HEK293 (cell line): ENCODE results near the gene ZNF688.

Source experiments
- HOXC10 ChIP-seq: sonication (generic); formaldehyde crosslinking; IDR thresholded peaks from 2 replicates; pipeline ENCODE4 v1.8.1; 2023; ENCODE audit warnings: mild to moderate bottlenecking, missing genetic modification reagents
- MYNN ChIP-seq: fragments of 450-650 bp; formaldehyde crosslinking; IDR thresholded peaks from 2 replicates; pipeline ENCODE4 v1.5.1; 2016; ENCODE audit warnings: missing biosample characterization, missing genetic modification characterization, borderline replicate concordance
- OSR2 ChIP-seq: fragments of 450-650 bp; formaldehyde crosslinking; IDR thresholded peaks from 2 replicates; pipeline ENCODE4 v1.5.1; 2016; ENCODE audit warnings: missing biosample characterization, missing genetic modification characterization
- SCRT1 ChIP-seq: fragments of 450-650 bp; formaldehyde crosslinking; IDR thresholded peaks from 2 replicates; pipeline ENCODE4 v1.5.1; 2016; ENCODE audit warnings: missing biosample characterization, missing genetic modification characterization, borderline replicate concordance
- YY2 ChIP-seq: fragments of 450-650 bp; formaldehyde crosslinking; IDR thresholded peaks from 2 replicates; pipeline ENCODE4 v1.5.1; 2016; ENCODE audit warnings: missing biosample characterization, missing genetic modification characterization
- ZBTB8A ChIP-seq: fragments of 450-650 bp; formaldehyde crosslinking; IDR thresholded peaks from 2 replicates; pipeline ENCODE4 v1.5.1; 2016; ENCODE audit warnings: missing biosample characterization, missing genetic modification characterization
- ZFHX2 ChIP-seq: fragments of 450-650 bp; formaldehyde crosslinking; conservative IDR thresholded peaks from 2 replicates; pipeline ENCODE4 v1.5.1; 2016; ENCODE audit warnings: missing biosample characterization, missing genetic modification characterization
- ZFP3 ChIP-seq: fragments of 450-650 bp; formaldehyde crosslinking; IDR thresholded peaks from 2 replicates; pipeline ENCODE4 v1.5.1; 2016; ENCODE audit warnings: low read depth, missing biosample characterization, missing genetic modification characterization
- ZIC2 ChIP-seq: fragments of 450-650 bp; formaldehyde crosslinking; IDR thresholded peaks from 2 replicates; pipeline ENCODE4 v1.5.1; 2016; ENCODE audit warnings: missing biosample characterization, missing genetic modification characterization
- ZNF133 ChIP-seq: fragments of 450-650 bp; formaldehyde crosslinking; IDR thresholded peaks from 2 replicates; pipeline ENCODE4 v1.5.1; 2016; ENCODE audit warnings: missing biosample characterization, missing genetic modification characterization
- ZNF202 ChIP-seq: fragments of 450-650 bp; formaldehyde crosslinking; IDR thresholded peaks from 2 replicates; pipeline ENCODE4 v1.5.1; 2016; ENCODE audit warnings: missing biosample characterization, missing genetic modification characterization, borderline replicate concordance
- ZNF302 ChIP-seq: fragments of 450-650 bp; formaldehyde crosslinking; IDR thresholded peaks from 2 replicates; pipeline ENCODE4 v1.5.1; 2016; ENCODE audit warnings: missing biosample characterization, missing genetic modification characterization, low read depth
- ZNF311 ChIP-seq: fragments of 450-650 bp; formaldehyde crosslinking; IDR thresholded peaks from 2 replicates; pipeline ENCODE4 v1.5.1; 2017; ENCODE audit warnings: missing biosample characterization, missing genetic modification characterization, borderline replicate concordance
- ZNF354C ChIP-seq: fragments of 450-650 bp; formaldehyde crosslinking; IDR thresholded peaks from 2 replicates; pipeline ENCODE4 v1.5.1; 2016; ENCODE audit warnings: missing biosample characterization, missing genetic modification characterization, low read depth, borderline replicate concordance
- ZNF549 ChIP-seq: fragments of 450-650 bp; IDR thresholded peaks from 2 replicates; pipeline ENCODE4 v1.5.1; 2018; ENCODE audit warnings: missing biosample characterization, missing genetic modification characterization, mild to moderate bottlenecking, inconsistent platforms, moderate library complexity
- ZNF571 ChIP-seq: fragments of 450-650 bp; formaldehyde crosslinking; IDR thresholded peaks from 2 replicates; pipeline ENCODE4 v1.5.0; 2017; ENCODE audit warnings: missing biosample characterization, missing genetic modification characterization
- ZNF707 ChIP-seq: fragments of 450-650 bp; formaldehyde crosslinking; IDR thresholded peaks from 2 replicates; pipeline ENCODE4 v1.5.1; 2016; ENCODE audit warnings: missing biosample characterization, missing genetic modification characterization
- ZNF776 ChIP-seq: fragments of 450-650 bp; formaldehyde crosslinking; IDR thresholded peaks from 2 replicates; pipeline ENCODE4 v1.5.0; 2017; ENCODE audit warnings: missing biosample characterization, missing genetic modification characterization, borderline replicate concordance
- ZNF785 ChIP-seq: fragments of 450-650 bp; formaldehyde crosslinking; IDR thresholded peaks from 2 replicates; pipeline ENCODE4 v1.5.1; 2016; ENCODE audit warnings: missing biosample characterization, missing genetic modification characterization
- ZNF791 ChIP-seq: fragments of 450-650 bp; formaldehyde crosslinking; IDR thresholded peaks from 2 replicates; pipeline ENCODE4 v1.5.1; 2016; ENCODE audit warnings: missing biosample characterization, missing genetic modification characterization
- ZNF843 ChIP-seq: fragments of 450-650 bp; formaldehyde crosslinking; IDR thresholded peaks from 2 replicates; pipeline ENCODE4 v1.5.1; 2016; ENCODE audit warnings: missing biosample characterization, missing genetic modification characterization
- TF ChIP-seq, protein P1 (sequence below): fragments of 450-650 bp; formaldehyde crosslinking; IDR thresholded peaks from 2 replicates; pipeline ENCODE4 v1.5.1; 2016; ENCODE audit warnings: missing biosample characterization, missing genetic modification characterization
- TF ChIP-seq, protein P2 (sequence below): fragments of 450-650 bp; formaldehyde crosslinking; IDR thresholded peaks from 2 replicates; pipeline ENCODE4 v1.5.1; 2016; ENCODE audit warnings: missing biosample characterization, missing genetic modification characterization
- TF ChIP-seq, protein P3 (sequence below): fragments of 450-650 bp; formaldehyde crosslinking; IDR thresholded peaks from 2 replicates; pipeline ENCODE4 v1.5.1; 2017; ENCODE audit warnings: missing biosample characterization, missing genetic modification characterization
- TF ChIP-seq, protein P4 (sequence below): fragments of 450-650 bp; formaldehyde crosslinking; IDR thresholded peaks from 2 replicates; pipeline ENCODE4 v1.5.1; 2016; ENCODE audit warnings: missing biosample characterization, missing genetic modification characterization
- TF ChIP-seq, protein P5 (sequence below): fragments of 450-650 bp; formaldehyde crosslinking; IDR thresholded peaks from 2 replicates; pipeline ENCODE4 v1.5.1; 2017; ENCODE audit warnings: missing biosample characterization, missing genetic modification characterization
- TF ChIP-seq, protein P6 (sequence below): fragments of 450-650 bp; formaldehyde crosslinking; IDR thresholded peaks from 2 replicates; pipeline ENCODE4 v1.5.1; 2016; ENCODE audit warnings: missing biosample characterization, missing genetic modification characterization
- TF ChIP-seq, protein P7 (sequence below): fragments of 450-650 bp; formaldehyde crosslinking; IDR thresholded peaks from 2 replicates; pipeline ENCODE4 v1.5.1; 2016; ENCODE audit warnings: missing biosample characterization, missing genetic modification characterization, low read depth

Gene ZNF688

DNA sequence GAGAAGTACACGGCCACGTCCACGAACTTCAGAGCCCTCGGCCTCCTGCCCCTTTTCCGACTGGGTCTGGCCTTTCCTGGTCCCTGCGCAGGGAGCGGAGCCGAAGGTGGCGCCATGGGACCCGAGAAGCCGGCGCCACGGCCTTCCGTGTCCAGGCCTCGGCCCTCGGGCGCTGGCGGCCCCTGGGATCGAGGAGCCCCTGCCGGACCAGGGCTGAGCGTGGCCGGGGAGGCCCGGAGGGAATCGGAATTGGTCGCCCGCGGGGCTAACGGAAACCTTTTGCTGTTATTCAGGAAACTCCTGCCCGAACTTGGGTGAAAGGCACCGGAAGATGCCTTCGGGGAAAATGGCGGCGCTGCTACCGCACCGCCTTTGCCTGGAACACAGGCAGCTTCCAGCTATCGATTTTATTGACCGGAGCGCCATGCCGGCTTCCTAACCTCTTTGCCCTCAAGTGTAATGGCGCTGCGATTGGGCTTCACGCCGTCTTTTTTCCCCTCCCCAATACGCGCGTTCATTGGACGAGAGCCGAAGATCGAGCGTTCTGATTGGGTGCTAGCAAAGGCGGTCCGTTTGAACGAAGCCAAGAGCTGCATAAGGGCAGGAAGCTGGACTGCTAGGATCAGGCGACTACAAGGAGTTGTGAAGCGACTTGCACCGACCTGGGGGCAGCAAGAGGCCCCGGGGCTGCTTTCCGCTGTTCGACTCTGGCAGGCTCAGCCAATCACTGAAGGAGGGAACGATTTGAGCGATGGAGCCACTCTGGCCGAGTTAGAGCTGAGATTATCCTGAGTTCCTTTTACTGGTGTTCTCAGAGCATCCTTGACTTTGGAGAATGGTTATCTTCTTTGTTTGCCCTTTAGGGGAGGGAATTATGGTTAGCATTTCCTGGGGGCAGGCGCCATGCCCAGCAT lies 38.7 kb upstream of the ZNF688 start, which contains the start of gene ZNF689 (continued):
- no peak for TF ChIP-seq HOXC10 (CRISPR knock-in tag)
- TF ChIP-seq ZNF302 (tag by site-specific recombination), result no peak
- no peak for TF ChIP-seq ZNF354C (tag by site-specific recombination)
- no peak for TF ChIP-seq ZNF785 (tag by site-specific recombination)
- TF ChIP-seq ZIC2 (tag by site-specific recombination), result no peak; the same call in 1 of the 2 replicates
- no peak for TF ChIP-seq SCRT1 (tag by site-specific recombination)
- TF ChIP-seq, protein P1, sequence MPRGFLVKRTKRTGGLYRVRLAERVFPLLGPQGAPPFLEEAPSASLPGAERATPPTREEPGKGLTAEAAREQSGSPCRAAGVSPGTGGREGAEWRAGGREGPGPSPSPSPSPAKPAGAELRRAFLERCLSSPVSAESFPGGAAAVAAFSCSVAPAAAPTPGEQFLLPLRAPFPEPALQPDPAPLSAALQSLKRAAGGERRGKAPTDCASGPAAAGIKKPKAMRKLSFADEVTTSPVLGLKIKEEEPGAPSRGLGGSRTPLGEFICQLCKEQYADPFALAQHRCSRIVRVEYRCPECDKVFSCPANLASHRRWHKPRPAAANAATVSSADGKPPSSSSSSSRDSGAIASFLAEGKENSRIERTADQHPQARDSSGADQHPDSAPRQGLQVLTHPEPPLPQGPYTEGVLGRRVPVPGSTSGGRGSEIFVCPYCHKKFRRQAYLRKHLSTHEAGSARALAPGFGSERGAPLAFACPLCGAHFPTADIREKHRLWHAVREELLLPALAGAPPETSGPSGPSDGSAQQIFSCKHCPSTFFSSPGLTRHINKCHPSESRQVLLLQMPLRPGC (tag by site-specific recombination), result peak; percentile 80
- TF ChIP-seq, protein P2, sequence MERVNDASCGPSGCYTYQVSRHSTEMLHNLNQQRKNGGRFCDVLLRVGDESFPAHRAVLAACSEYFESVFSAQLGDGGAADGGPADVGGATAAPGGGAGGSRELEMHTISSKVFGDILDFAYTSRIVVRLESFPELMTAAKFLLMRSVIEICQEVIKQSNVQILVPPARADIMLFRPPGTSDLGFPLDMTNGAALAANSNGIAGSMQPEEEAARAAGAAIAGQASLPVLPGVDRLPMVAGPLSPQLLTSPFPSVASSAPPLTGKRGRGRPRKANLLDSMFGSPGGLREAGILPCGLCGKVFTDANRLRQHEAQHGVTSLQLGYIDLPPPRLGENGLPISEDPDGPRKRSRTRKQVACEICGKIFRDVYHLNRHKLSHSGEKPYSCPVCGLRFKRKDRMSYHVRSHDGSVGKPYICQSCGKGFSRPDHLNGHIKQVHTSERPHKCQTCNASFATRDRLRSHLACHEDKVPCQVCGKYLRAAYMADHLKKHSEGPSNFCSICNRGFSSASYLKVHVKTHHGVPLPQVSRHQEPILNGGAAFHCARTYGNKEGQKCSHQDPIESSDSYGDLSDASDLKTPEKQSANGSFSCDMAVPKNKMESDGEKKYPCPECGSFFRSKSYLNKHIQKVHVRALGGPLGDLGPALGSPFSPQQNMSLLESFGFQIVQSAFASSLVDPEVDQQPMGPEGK, result peak; percentile 91
- TF ChIP-seq ZNF311 (tag by site-specific recombination), result no peak
- TF ChIP-seq ZNF202 (tag by site-specific recombination), result no peak
- peak; percentile 4; the same call in 1 of the 2 replicates for TF ChIP-seq ZFHX2 (tag by site-specific recombination)
- peak; percentile 55 for TF ChIP-seq OSR2 (tag by site-specific recombination)
- TF ChIP-seq, protein P3, sequence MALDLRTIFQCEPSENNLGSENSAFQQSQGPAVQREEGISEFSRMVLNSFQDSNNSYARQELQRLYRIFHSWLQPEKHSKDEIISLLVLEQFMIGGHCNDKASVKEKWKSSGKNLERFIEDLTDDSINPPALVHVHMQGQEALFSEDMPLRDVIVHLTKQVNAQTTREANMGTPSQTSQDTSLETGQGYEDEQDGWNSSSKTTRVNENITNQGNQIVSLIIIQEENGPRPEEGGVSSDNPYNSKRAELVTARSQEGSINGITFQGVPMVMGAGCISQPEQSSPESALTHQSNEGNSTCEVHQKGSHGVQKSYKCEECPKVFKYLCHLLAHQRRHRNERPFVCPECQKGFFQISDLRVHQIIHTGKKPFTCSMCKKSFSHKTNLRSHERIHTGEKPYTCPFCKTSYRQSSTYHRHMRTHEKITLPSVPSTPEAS (tag by site-specific recombination), result peak; percentile 17
- no peak for TF ChIP-seq ZNF571 (tag by site-specific recombination)
- no peak for TF ChIP-seq ZNF707 (tag by site-specific recombination)
- no peak for TF ChIP-seq ZFP3 (tag by site-specific recombination)
- TF ChIP-seq, protein P4, sequence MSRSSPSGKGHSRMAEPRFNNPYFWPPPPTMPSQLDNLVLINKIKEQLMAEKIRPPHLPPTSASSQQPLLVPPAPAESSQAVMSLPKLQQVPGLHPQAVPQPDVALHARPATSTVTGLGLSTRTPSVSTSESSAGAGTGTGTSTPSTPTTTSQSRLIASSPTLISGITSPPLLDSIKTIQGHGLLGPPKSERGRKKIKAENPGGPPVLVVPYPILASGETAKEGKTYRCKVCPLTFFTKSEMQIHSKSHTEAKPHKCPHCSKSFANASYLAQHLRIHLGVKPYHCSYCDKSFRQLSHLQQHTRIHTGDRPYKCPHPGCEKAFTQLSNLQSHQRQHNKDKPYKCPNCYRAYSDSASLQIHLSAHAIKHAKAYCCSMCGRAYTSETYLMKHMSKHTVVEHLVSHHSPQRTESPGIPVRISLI, result peak; percentile 100
- TF ChIP-seq ZNF843 (tag by site-specific recombination), result peak; percentile 61; the same call in 1 of the 2 replicates
- TF ChIP-seq MYNN (tag by site-specific recombination), result no peak
- no peak for TF ChIP-seq ZNF791 (tag by site-specific recombination)
- TF ChIP-seq, protein P5, sequence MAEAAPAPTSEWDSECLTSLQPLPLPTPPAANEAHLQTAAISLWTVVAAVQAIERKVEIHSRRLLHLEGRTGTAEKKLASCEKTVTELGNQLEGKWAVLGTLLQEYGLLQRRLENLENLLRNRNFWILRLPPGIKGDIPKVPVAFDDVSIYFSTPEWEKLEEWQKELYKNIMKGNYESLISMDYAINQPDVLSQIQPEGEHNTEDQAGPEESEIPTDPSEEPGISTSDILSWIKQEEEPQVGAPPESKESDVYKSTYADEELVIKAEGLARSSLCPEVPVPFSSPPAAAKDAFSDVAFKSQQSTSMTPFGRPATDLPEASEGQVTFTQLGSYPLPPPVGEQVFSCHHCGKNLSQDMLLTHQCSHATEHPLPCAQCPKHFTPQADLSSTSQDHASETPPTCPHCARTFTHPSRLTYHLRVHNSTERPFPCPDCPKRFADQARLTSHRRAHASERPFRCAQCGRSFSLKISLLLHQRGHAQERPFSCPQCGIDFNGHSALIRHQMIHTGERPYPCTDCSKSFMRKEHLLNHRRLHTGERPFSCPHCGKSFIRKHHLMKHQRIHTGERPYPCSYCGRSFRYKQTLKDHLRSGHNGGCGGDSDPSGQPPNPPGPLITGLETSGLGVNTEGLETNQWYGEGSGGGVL (tag by site-specific recombination), result no peak
- TF ChIP-seq YY2 (tag by site-specific recombination), result peak; percentile 100
- TF ChIP-seq ZNF549 (tag by site-specific recombination), result no peak
- TF ChIP-seq, protein P6, sequence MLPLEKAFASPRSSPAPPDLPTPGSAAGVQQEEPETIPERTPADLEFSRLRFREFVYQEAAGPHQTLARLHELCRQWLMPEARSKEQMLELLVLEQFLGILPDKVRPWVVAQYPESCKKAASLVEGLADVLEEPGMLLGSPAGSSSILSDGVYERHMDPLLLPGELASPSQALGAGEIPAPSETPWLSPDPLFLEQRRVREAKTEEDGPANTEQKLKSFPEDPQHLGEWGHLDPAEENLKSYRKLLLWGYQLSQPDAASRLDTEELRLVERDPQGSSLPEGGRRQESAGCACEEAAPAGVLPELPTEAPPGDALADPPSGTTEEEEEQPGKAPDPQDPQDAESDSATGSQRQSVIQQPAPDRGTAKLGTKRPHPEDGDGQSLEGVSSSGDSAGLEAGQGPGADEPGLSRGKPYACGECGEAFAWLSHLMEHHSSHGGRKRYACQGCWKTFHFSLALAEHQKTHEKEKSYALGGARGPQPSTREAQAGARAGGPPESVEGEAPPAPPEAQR, result 0 out of 2 replicates have a peak, but pooled peaks have one; percentile 10
- no peak for TF ChIP-seq ZNF133 (tag by site-specific recombination)
- TF ChIP-seq ZBTB8A (tag by site-specific recombination), result peak; percentile 66
- TF ChIP-seq ZNF776, result no peak
- TF ChIP-seq, protein P7, sequence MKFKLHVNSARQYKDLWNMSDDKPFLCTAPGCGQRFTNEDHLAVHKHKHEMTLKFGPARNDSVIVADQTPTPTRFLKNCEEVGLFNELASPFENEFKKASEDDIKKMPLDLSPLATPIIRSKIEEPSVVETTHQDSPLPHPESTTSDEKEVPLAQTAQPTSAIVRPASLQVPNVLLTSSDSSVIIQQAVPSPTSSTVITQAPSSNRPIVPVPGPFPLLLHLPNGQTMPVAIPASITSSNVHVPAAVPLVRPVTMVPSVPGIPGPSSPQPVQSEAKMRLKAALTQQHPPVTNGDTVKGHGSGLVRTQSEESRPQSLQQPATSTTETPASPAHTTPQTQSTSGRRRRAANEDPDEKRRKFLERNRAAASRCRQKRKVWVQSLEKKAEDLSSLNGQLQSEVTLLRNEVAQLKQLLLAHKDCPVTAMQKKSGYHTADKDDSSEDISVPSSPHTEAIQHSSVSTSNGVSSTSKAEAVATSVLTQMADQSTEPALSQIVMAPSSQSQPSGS (tag by site-specific recombination), result no peak
